ENCODE measurements around the gene EXOSC7.

Gene EXOSC7

GRCh38 chr3:44932271-44932670, 43.8 kb upstream of the EXOSC7 start:
- Histone ChIP-seq H3K9me2 (replicated peaks; ENCODE audit: insufficient read depth, low read length) (no peaks in the 10 kb centered on the region), H3K4me3 (ENCODE audit: insufficient read depth, low read length, poor library complexity, severe bottlenecking) (no peak overlapping the region), H3K79me2 (ENCODE audit: insufficient read depth, low read length) (no peaks in the 10 kb centered on the region), H3K9me3 (ENCODE audit: insufficient read depth, low read length) (no peaks in the 10 kb centered on the region), H3K27me3 (ENCODE audit: low read length) (no peaks in the 10 kb centered on the region), H4K20me1 (ENCODE audit: low read depth, low read length) (no peaks in the 10 kb centered on the region), H2AFZ (ENCODE audit: low read depth, low read length, severe bottlenecking) (no peak overlapping the region), H3K9ac (ENCODE audit: low read length) (no peak overlapping the region), H3F3A (ENCODE audit: insufficient read depth) (no peaks in the 10 kb centered on the region), H3K36me3 (ENCODE audit: low read length) (no peaks in the 10 kb centered on the region), H3K4me2 (ENCODE audit: low read depth, low read length, poor library complexity, severe bottlenecking) (no peak overlapping the region), H3K27ac (ENCODE audit: low read depth, low read length) (no peak overlapping the region)
- TF ChIP-seq CTCF (IDR thresholded peaks at IDR 0.05; ENCODE audit: insufficient read depth, low read length, poor library complexity, severe bottlenecking) (no peak), EZH2phosphoT487 (conservative IDR thresholded peaks at IDR 0.05; ENCODE audit: low read length) (no peak)

- Histone ChIP-seq H3K9ac (ENCODE audit: low read length) (no peak overlapping the region), H3K4me3 (ENCODE audit: insufficient read depth, low read length, poor library complexity, severe bottlenecking) (no peak overlapping the region), H3K9me3 (ENCODE audit: insufficient read depth, low read length) (no peaks in the 10 kb centered on the region), H3K79me2 (ENCODE audit: insufficient read depth, low read length) (no peaks in the 10 kb centered on the region), H2AFZ (ENCODE audit: low read depth, low read length, severe bottlenecking) (no peak overlapping the region), H3K27ac (ENCODE audit: low read depth, low read length) (no peak overlapping the region), H3K36me3 (ENCODE audit: low read length) (no peaks in the 10 kb centered on the region), H3K9me2 (replicated peaks; ENCODE audit: insufficient read depth, low read length) (no peaks in the 10 kb centered on the region), H4K20me1 (ENCODE audit: low read depth, low read length) (no peaks in the 10 kb centered on the region), H3K27me3 (ENCODE audit: low read length) (no peaks in the 10 kb centered on the region), H3F3A (ENCODE audit: insufficient read depth) (no peaks in the 10 kb centered on the region), H3K4me2 (ENCODE audit: low read depth, low read length, poor library complexity, severe bottlenecking) (no peak overlapping the region)
- TF ChIP-seq EZH2phosphoT487 (conservative IDR thresholded peaks at IDR 0.05; ENCODE audit: low read length) (no peak), CTCF (IDR thresholded peaks at IDR 0.05; ENCODE audit: insufficient read depth, low read length, poor library complexity, severe bottlenecking) (no peak)
Observed at GRCh38 chr3:44932986-44933944, 42.8 kb upstream of the EXOSC7 start.

- Histone ChIP-seq H3K4me3 (ENCODE audit: insufficient read depth, low read length, poor library complexity, severe bottlenecking) (no peak overlapping the region), H4K20me1 (ENCODE audit: low read depth, low read length) (no peaks in the 10 kb centered on the region), H3F3A (ENCODE audit: insufficient read depth) (no peaks in the 10 kb centered on the region), H3K27ac (ENCODE audit: low read depth, low read length) (no peak overlapping the region), H3K4me2 (ENCODE audit: low read depth, low read length, poor library complexity, severe bottlenecking) (no peak overlapping the region), H3K27me3 (ENCODE audit: low read length) (no peaks in the 10 kb centered on the region), H3K79me2 (ENCODE audit: insufficient read depth, low read length) (no peaks in the 10 kb centered on the region), H3K9me3 (ENCODE audit: insufficient read depth, low read length) (no peaks in the 10 kb centered on the region), H3K9ac (ENCODE audit: low read length) (no peak overlapping the region), H3K9me2 (replicated peaks; ENCODE audit: insufficient read depth, low read length) (no peaks in the 10 kb centered on the region), H3K36me3 (ENCODE audit: low read length) (no peaks in the 10 kb centered on the region), H2AFZ (ENCODE audit: low read depth, low read length, severe bottlenecking) (no peak overlapping the region)
- no peak for TF ChIP-seq EZH2phosphoT487 (conservative IDR thresholded peaks at IDR 0.05; ENCODE audit: low read length)
- TF ChIP-seq CTCF (IDR thresholded peaks at IDR 0.05; ENCODE audit: insufficient read depth, low read length, poor library complexity, severe bottlenecking) = no peak
Observed at GRCh38 chr3:44939581-44940036, 36.4 kb upstream of the EXOSC7 start.

Measured in SU-DHL-6 (cell line).